CD4-positive, alpha-beta memory T cell (primary cell): ENCODE measurements around the gene CENPB. TPM values are rescaled to one million over a fixed set of nuclear protein-coding genes. Genes with fewer than 3 reads are reported as not detected.

Experiments used
- CTCF ChIA-PET: fragments of 350-600 bp; sonication (Branson Sonifier 250); formaldehyde crosslinking; loops from one replicate; lab custom pipeline; 2021; ENCODE audit warnings: inconsistent platforms; ENCODE audit not compliant: partially characterized antibody; lab: Charles Lee
- POLR2A ChIA-PET: fragments of 350-600 bp; sonication (Branson Sonifier 250); formaldehyde crosslinking; loops from one replicate; lab custom pipeline; 2021; ENCODE audit not compliant: partially characterized antibody; lab: Charles Lee
- DNase-seq, 5 donors: peaks; one replicate each; pipeline versions ENCODE4 v3.0.0 to v3.0.0-alpha.2; 2020 to 2022; ENCODE audit warnings: mixed read lengths in 1 of 5
- H3K27ac ChIP-seq: one replicate; pipeline ENCODE4 v1.7.0; 2013; ENCODE audit warnings: low read depth, low read length
- H3K27me3 ChIP-seq: 2 replicates; pipeline ENCODE4 v1.7.0; 2013; ENCODE audit warnings: mild to moderate bottlenecking, low read length, moderate library complexity; ENCODE audit not compliant: insufficient read depth
- H3K36me3 ChIP-seq: 2 replicates; pipeline ENCODE4 v1.7.0; 2013; ENCODE audit warnings: mild to moderate bottlenecking, low read length, moderate library complexity; ENCODE audit not compliant: insufficient read depth
- H3K4me1 ChIP-seq: 2 replicates; pipeline ENCODE4 v1.7.0; 2013; ENCODE audit warnings: mild to moderate bottlenecking, low read length, moderate library complexity; ENCODE audit not compliant: insufficient read depth
- H3K4me3 ChIP-seq, 2 donors: one replicate each; pipeline ENCODE4 v1.7.0; 2013; ENCODE audit warnings: low read length in 2 of 2, mild to moderate bottlenecking in 1 of 2
- H3K9me3 ChIP-seq, 2 donors: one replicate each; pipeline ENCODE4 v1.7.0; 2013; ENCODE audit warnings: low read length in 2 of 2, control low read depth in 1 of 2; ENCODE audit not compliant: control insufficient read depth in 1 of 2
- H3K27ac Mint-ChIP-seq, 7 donors: one replicate each; pipeline ENCODE4 v1.8.0; 2020 to 2021; ENCODE audit warnings: mixed read lengths in 7 of 7, mild to moderate bottlenecking in 6 of 7, inconsistent platforms in 3 of 7, moderate library complexity in 3 of 7
- H3K27me3 Mint-ChIP-seq, 2 donors: one replicate each; pipeline ENCODE4 v1.8.0; 2020 to 2021; ENCODE audit warnings: mixed read lengths in 2 of 2
- H3K36me3 Mint-ChIP-seq, 2 donors: one replicate each; pipeline ENCODE4 v1.8.0; 2020 to 2021; ENCODE audit warnings: mixed read lengths in 2 of 2, inconsistent platforms in 1 of 2, mild to moderate bottlenecking in 1 of 2
- H3K4me1 Mint-ChIP-seq, 4 donors: one replicate each; pipeline ENCODE4 v1.8.0; 2020 to 2021; ENCODE audit warnings: mixed read lengths in 4 of 4, mild to moderate bottlenecking in 1 of 4
- H3K4me3 Mint-ChIP-seq, 8 donors: one replicate each; pipeline ENCODE4 v1.8.0; 2020 to 2021; ENCODE audit warnings: mixed read lengths in 8 of 8, mild to moderate bottlenecking in 7 of 8, moderate library complexity in 6 of 8, inconsistent platforms in 3 of 8
- H3K9me3 Mint-ChIP-seq, 8 donors: one replicate each; pipeline ENCODE4 v1.8.0; 2020 to 2021; ENCODE audit warnings: mixed read lengths in 8 of 8, mild to moderate bottlenecking in 5 of 8, inconsistent platforms in 3 of 8, moderate library complexity in 1 of 8
- intact Hi-C: fragments of 100-400 bp; cut with micrococcal nuclease; formaldehyde crosslinking; loops from one replicate; pipeline ENCODE4 v1.15.1; 2023
- polyA plus RNA-seq, 2 donors: library from polyadenylated mRNA; unstranded; fragments of 300-500 nt; fragmentation: Illumina TruSeq; gene quantifications; one replicate each; pipeline ENCODE4 v1.2.3, GENCODE V29; 2021
- total RNA-seq, 2 experiments: library from RNA; stranded (reverse); gene quantifications; one replicate each; pipeline ENCODE4 v1.2.3, GENCODE V29; 2021

The CENPB gene
- total and polyA plus RNA-seq, 4 experiments from 2014 or later: 0.56 to 56.7 (median 27.1) TPM

DNA sequence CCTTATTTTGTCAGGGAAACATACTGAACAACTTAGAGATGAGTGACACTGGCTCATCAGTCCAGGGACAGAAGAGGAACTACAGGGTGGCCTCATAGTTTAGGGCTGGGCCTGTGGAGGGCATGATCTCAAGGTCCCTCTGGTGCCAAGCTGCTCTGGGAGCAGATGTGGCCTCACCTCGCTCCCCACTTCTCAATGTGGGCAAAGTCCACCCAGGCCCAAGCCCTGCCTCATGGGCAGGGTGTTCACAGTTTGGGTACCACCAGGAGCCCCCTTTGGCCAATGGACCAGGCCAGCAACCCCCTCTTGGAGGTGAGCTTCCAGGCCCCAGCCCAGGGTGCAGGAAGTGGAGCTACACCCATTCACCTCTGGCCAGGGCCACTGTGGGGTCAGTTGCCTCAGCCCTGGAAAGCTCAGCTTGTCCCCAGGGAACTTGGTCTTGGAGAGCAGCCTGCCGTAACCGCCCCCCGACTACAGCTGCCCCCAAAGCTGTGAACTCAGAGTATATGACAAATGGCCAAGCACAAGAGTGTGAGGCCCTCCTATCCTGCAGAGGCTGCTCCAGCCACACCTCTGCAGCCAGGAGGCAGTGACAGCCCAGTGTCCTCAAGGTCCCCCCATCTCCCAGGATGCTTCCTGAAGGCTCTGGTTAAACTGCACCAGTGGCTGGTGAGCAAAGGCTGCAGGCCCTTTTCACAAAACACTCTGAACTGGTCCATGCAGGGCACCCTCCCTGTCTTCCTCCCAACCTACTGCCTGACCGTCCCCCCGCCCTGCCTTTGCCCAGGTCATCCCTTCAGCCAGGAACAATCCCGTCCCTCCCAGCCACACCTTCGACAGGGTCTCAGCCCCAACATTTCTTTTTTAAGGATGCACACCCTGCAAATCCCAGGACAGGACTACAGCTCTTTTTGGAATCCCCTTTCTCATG, 22.6 kb downstream of the CENPB start:
- H3K9me3 ChIP-seq: no peaks in the 10 kb centered on the region
- H3K27me3 Mint-ChIP-seq: no peaks in the 10 kb centered on the region
- H3K27ac Mint-ChIP-seq: peak overlapping the region in 1 of 7 donors; percentile 8
- H3K9me3 Mint-ChIP-seq: no peaks in the 10 kb centered on the region
- CTCF ChIA-PET: no interaction called here
- POLR2A ChIA-PET: interaction anchor here (5.0 kb wide), 1 partner anchor 55 kb away, joined by 73 read pairs; the partner anchor contains the start of gene AP5S1
- peaks cover 7 to 25% (median 17%) of the 10 kb centered on the region in 4 donors for H3K4me1 Mint-ChIP-seq
- no peak overlapping the region for H3K4me3 ChIP-seq
- H3K4me1 ChIP-seq: peaks cover 22% of the 10 kb centered on the region
- peak overlapping the region in 1 of 8 donors; percentile 24 for H3K4me3 Mint-ChIP-seq
- no peak overlapping the region for H3K27ac ChIP-seq
- H3K36me3 ChIP-seq: no peaks in the 10 kb centered on the region
- intact Hi-C loops: no loop called here
- H3K36me3 Mint-ChIP-seq: peaks cover 3 to 4% of the 10 kb centered on the region in 2 donors
- no peaks in the 10 kb centered on the region for H3K27me3 ChIP-seq
- no peak for DNase-seq

DNA sequence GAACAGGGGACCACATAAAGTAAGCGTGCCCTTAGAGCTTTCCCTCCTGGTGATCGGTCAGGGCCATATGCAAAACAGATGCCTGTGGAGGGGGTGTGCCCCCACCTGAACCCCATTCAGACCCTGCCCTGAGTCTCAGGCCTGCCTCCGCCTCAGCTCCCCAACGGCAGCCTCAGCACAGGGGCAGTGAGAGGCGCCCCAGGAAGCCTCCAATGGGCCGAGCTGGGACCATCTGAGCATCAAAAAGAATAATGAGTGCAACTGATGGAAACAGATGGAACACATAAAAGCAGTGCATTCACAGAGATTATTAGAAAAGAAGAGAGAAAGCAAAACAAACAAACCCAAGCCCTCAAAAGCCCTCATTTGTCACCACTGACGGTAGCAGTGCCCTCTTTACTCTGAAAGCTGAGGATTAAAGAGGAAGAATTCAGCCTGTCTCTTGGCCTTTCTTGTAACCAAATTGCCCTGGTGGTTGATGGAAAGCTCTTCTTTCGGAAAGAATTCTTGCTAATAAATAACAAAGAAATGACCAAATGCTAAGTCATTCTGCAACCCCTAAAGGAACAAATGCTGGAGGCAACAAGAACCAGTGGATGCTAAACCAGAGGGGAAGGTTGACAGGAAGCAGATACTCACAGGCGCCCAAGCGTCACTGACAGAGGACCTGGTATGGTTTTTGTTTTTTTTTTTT, 25.7 kb downstream of the CENPB start:
- Histone ChIP-seq H3K27me3 (no peaks in the 10 kb centered on the region), H3K9me3 (no peaks in the 10 kb centered on the region), H3K27ac (no peak overlapping the region), H3K4me3 (no peak overlapping the region), H3K36me3 (no peaks in the 10 kb centered on the region), H3K4me1 (peaks cover under 1% of the 10 kb centered on the region)
- Mint-ChIP-seq H3K9me3 (no peaks in the 10 kb centered on the region), H3K36me3 (peaks cover 12% of the 10 kb centered on the region in 2 donors), H3K4me1 (peaks cover under 1 to 6% (median 2%) of the 10 kb centered on the region in 4 donors), H3K27ac (peak overlapping the region in 1 of 7 donors; percentile 43), H3K4me3 (no peak overlapping the region), H3K27me3 (no peaks in the 10 kb centered on the region)
- no peak for DNase-seq
- POLR2A ChIA-PET: no interaction called here
- intact Hi-C loops: no loop called here
- CTCF ChIA-PET: interaction anchor here (1.1 to 1.4 kb wide), 2 partner anchors 10 to 91 kb away, joined by 3 to 7 read pairs; no protein-coding TSS in a partner anchor

DNA sequence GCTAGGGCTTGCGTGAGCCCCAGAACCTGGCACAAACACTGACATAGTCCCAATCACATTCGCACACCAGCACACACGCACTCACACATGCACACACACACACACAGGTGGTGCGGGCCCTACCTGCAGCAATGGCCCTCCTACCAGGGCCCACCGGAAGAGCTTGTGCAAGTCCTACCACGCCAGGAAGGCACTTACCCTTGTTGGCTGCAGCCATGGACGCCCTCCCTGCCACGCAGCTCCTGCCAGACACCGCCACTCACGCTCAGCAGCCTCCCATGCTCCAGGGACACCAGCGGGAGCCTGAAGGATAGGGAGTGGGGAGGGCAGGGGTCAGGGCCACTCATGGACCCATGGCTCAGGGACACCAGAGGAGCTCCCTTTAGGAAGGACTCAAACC, 26.7 kb downstream of the CENPB start:
- intact Hi-C loops: no loop called here
- H3K9me3 ChIP-seq: no peaks in the 10 kb centered on the region
- Mint-ChIP-seq H3K4me3 (no peak overlapping the region), H3K27me3 (no peaks in the 10 kb centered on the region), H3K27ac (no peak overlapping the region), H3K4me1 (peaks cover 0 to 4% (median 2%) of the 10 kb centered on the region in 4 donors), H3K9me3 (no peaks in the 10 kb centered on the region), H3K36me3 (peaks cover 12% of the 10 kb centered on the region in 2 donors)
- H3K27me3 ChIP-seq: no peaks in the 10 kb centered on the region
- H3K27ac ChIP-seq: no peak overlapping the region
- POLR2A ChIA-PET: interaction anchor here (1.0 kb wide), 1 partner anchor 8 kb away, joined by 3 read pairs; the partner anchor contains the start of gene ADISSP
- H3K36me3 ChIP-seq: no peaks in the 10 kb centered on the region
- H3K4me3 ChIP-seq: no peak overlapping the region
- DNase-seq: no peak
- no peaks in the 10 kb centered on the region for H3K4me1 ChIP-seq
- CTCF ChIA-PET: interaction anchor here (1.1 to 4.0 kb wide), 3 partner anchors 7 to 92 kb away, joined by 3 to 30 read pairs (median 7); partner anchors contain the start of gene ADISSP

DNA sequence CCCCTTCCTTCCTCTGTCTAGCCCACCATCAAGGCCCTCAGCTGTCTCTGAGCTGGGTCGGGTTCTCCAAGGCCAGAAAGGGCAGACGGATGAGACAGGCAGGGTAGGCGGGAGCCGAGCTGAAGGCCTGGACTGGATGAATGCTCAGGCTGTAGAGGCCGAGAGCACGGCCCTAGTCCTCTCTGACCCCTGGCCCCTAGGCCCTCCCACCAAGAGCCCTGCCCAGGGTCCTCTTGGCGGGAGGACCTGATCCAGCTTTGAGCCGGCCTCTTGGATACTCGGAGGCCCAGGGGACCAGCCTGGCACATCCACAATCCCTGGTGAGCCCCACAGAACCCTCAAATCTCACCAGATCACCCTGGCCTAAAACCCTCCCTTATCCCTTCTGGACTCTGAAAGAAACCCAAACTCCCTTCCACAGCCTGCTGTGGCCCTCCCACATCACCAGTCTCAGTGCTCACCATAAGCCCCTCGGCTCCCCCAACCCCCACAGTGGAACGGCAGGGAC, 27.2 kb downstream of the CENPB start:
- no peaks in the 10 kb centered on the region for H3K9me3 ChIP-seq
- no peak overlapping the region for H3K27ac ChIP-seq
- Mint-ChIP-seq H3K4me1 (peaks cover 0 to 4% (median 2%) of the 10 kb centered on the region in 4 donors), H3K27ac (peak overlapping the region in 1 of 7 donors; percentile 42), H3K9me3 (no peaks in the 10 kb centered on the region), H3K4me3 (no peak overlapping the region), H3K27me3 (no peaks in the 10 kb centered on the region), H3K36me3 (peaks cover 12 to 15% of the 10 kb centered on the region in 2 donors)
- ChIA-PET POLR2A (interaction anchor here (1.0 kb wide), 1 partner anchor 8 kb away, joined by 3 read pairs; the partner anchor contains the start of gene ADISSP), CTCF (interaction anchor here (0.6 to 5.5 kb wide), 4 partner anchors 8 to 96 kb away, joined by 3 to 30 read pairs (median 14); partner anchors contain the start of gene ADISSP)
- DNase-seq: no peak
- no peak overlapping the region for H3K4me3 ChIP-seq
- no peaks in the 10 kb centered on the region for H3K4me1 ChIP-seq
- no peaks in the 10 kb centered on the region for H3K36me3 ChIP-seq
- intact Hi-C loops: no loop called here
- H3K27me3 ChIP-seq: no peaks in the 10 kb centered on the region

DNA sequence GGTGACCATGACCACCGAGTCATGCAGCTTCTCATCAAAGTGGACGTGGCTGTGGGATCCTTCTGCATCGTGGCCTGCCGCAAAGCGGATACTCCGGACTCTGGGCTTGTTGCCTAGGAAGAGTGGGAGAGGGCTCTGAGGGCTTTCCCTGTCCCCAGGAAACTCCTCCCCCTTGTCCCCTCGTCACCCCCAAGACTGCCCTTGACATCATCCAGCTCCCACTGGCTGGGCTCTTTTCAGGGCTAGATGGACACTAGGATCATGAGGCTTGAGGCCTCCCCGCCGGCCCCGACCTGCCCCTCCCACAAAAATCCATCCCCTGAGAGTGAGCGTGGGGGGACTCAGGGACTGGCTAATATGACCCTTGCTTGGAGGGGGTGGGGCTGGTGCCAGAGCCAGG, 28.0 kb downstream of the CENPB start:
- Histone ChIP-seq H3K4me1 (no peaks in the 10 kb centered on the region), H3K9me3 (no peaks in the 10 kb centered on the region), H3K4me3 (no peak overlapping the region), H3K27me3 (no peaks in the 10 kb centered on the region), H3K27ac (no peak overlapping the region), H3K36me3 (no peaks in the 10 kb centered on the region)
- ChIA-PET POLR2A (no interaction called here), CTCF (interaction anchor here (0.6 to 5.5 kb wide), 3 partner anchors 9 to 96 kb away, joined by 3 to 30 read pairs (median 26); partner anchors contain the start of gene ADISSP)
- Mint-ChIP-seq H3K4me1 (peaks cover 0 to 4% (median 1%) of the 10 kb centered on the region in 4 donors), H3K27me3 (no peaks in the 10 kb centered on the region), H3K4me3 (no peak overlapping the region), H3K27ac (peak overlapping the region in 1 of 7 donors; percentile 30), H3K9me3 (no peaks in the 10 kb centered on the region), H3K36me3 (peaks cover 12 to 15% of the 10 kb centered on the region in 2 donors)
- intact Hi-C loops: no loop called here
- no peak for DNase-seq

DNA sequence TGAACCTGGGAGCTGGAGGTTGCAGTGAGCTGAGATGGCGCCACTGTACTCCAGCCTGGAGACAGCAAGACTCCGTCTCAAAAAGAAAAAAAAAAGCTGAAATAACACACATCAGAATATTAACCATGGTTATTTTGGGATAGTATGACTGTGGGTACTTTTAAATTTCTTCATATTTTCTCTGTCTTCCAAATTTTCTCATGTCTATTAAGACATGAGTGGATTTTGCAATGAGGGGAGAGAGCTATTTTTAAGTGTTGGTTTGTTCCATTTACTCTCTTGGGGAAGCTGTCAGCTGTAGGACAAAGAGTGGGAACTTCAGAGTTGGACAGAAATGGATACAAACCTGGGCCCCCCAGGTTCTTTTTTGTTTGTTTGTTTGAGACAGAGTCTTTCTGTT, 29.3 kb downstream of the CENPB start:
- Histone ChIP-seq H3K4me1 (no peaks in the 10 kb centered on the region), H3K36me3 (no peaks in the 10 kb centered on the region), H3K9me3 (no peaks in the 10 kb centered on the region), H3K27ac (no peak overlapping the region), H3K4me3 (no peak overlapping the region), H3K27me3 (no peaks in the 10 kb centered on the region)
- H3K36me3 Mint-ChIP-seq: peaks cover 12 to 15% of the 10 kb centered on the region in 2 donors
- no peak overlapping the region for H3K27ac Mint-ChIP-seq
- H3K9me3 Mint-ChIP-seq: no peaks in the 10 kb centered on the region
- no peaks in the 10 kb centered on the region for H3K27me3 Mint-ChIP-seq
- H3K4me1 Mint-ChIP-seq: peaks cover 3 to 10% (median 8%) of the 10 kb centered on the region in 4 donors
- DNase-seq: no peak
- CTCF ChIA-PET: interaction anchor here (0.5 to 5.5 kb wide), 6 partner anchors 9 to 130 kb away, joined by 3 to 30 read pairs (median 4); partner anchors contain the start of gene ADISSP
- no peak overlapping the region for H3K4me3 Mint-ChIP-seq
- intact Hi-C loops: no loop called here
- POLR2A ChIA-PET: interaction anchor here (0.8 to 1.2 kb wide), 2 partner anchors 10 to 93 kb away, joined by 3 to 4 read pairs; partner anchors contain the start of gene ADISSP
